ENCODE data around the gene CYB5RL.

The CYB5RL gene

DNA sequence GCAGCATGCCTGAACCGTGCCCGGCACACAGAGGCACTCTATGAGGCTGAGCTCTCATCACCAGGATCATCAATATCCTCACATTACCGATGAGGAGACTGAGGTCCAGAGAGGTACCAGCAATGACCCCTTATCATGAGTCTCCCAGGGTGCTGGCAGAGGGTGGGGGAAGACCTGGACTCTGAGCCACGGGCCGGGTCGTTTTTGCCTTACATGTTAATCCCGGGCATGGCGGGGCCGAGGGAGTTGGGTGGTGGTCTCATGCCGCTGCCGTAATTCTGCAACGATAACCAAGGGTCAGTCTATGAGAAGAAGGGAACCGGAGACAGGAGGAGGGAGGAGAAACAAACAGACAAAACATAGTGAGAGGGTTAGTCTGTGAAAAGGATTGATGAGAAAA, 43.2 kb upstream of the CYB5RL start:
- TF ChIP-seq CTCF (IDR thresholded peaks at IDR 0.05; ENCODE audit: low read depth, low read length), result no peak
- in situ Hi-C loops (cut with HindIII; ENCODE audit: low sequenced_read_pairs), result no loop called here

DNA sequence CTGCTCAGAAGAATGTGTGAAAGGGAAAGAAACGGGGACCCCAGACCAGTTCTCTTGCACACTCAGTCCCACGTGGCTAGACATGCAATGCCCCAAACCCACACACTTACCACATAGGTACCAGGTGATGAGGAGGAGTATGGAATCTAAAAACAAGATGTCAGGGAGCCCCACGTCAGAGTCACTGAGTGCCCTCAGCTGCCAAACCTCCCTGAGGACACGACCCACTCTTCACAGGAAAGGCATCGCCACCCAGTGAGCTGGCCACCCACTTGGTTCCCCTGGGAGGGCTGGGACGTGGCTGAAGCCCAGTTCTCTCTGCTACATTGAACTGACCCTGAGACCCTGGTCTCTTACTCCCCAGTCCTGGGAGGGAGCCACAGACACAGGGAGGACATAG, 41.5 kb upstream of the CYB5RL start:
- in situ Hi-C loops (cut with HindIII; ENCODE audit: low sequenced_read_pairs), result no loop called here

More for the DNA sequence above, 43.2 kb upstream of the CYB5RL start:
- DNase-seq (ENCODE audit: low read depth, low spot score), result no peak
- no peak overlapping the region for H3K4me3 ChIP-seq (ENCODE audit: low read depth, low read length)

DNA sequence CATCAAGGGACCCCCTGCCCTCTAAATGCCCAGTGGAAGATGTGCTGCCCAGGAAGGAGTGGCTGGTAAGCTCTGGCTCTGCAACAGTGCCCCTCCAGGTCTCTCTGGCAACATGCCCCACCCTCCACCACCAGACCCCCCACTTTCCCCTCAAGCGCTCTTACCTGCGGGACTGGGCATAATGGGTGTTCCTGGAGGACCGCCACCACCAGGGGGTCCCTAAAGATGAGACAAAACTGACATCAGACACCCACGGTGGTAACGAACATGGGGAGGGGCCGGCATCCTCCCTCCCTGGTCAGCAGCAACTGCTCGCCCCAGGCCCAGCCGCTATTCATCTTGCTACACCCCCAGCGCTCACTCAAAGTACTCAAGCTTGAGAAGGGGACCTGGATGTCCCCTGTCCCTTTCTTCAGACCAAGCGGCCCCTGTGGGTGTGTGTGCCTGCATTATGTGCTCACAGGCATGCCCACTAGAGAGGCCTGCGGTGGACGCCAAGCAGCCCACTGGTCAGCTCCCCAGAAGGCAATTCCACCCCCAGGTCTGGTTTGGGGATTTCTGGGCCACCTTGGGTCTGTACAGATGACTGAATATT, 41.0 kb upstream of the CYB5RL start:
- no peak for TF ChIP-seq CTCF (IDR thresholded peaks at IDR 0.05; ENCODE audit: low read depth, low read length)
- in situ Hi-C loops (cut with HindIII; ENCODE audit: low sequenced_read_pairs), result no loop called here
- H3K4me3 ChIP-seq (ENCODE audit: low read depth, low read length), result no peak overlapping the region
- DNase-seq (ENCODE audit: low read depth, low spot score), result no peak

More for the DNA sequence above, 41.5 kb upstream of the CYB5RL start:
- no peak overlapping the region for H3K4me3 ChIP-seq (ENCODE audit: low read depth, low read length)
- no peak for DNase-seq (ENCODE audit: low read depth, low spot score)
- no peak for TF ChIP-seq CTCF (IDR thresholded peaks at IDR 0.05; ENCODE audit: low read depth, low read length)

- no peak overlapping the region for H3K4me3 ChIP-seq (ENCODE audit: low read depth, low read length)
- in situ Hi-C loops (cut with HindIII; ENCODE audit: low sequenced_read_pairs), result no loop called here
- no peak for TF ChIP-seq CTCF (IDR thresholded peaks at IDR 0.05; ENCODE audit: low read depth, low read length)
- DNase-seq (ENCODE audit: low read depth, low spot score), result no peak
These were observed 39.8 kb upstream of the CYB5RL start for GRCh38 chr1:54239631-54240031.

- in situ Hi-C loops (cut with HindIII; ENCODE audit: low sequenced_read_pairs), result no loop called here
- no peak for DNase-seq (ENCODE audit: low read depth, low spot score)
- no peak for TF ChIP-seq CTCF (IDR thresholded peaks at IDR 0.05; ENCODE audit: low read depth, low read length)
- H3K4me3 ChIP-seq (ENCODE audit: low read depth, low read length), result no peak overlapping the region
These were observed 39.2 kb upstream of the CYB5RL start for GRCh38 chr1:54239035-54239383.

- no peak for TF ChIP-seq CTCF (IDR thresholded peaks at IDR 0.05; ENCODE audit: low read depth, low read length)
- in situ Hi-C loops (cut with HindIII; ENCODE audit: low sequenced_read_pairs), result no loop called here
- DNase-seq (ENCODE audit: low read depth, low spot score), result no peak
- no peak overlapping the region for H3K4me3 ChIP-seq (ENCODE audit: low read depth, low read length)
These were observed 38.7 kb upstream of the CYB5RL start for GRCh38 chr1:54238353-54239034.
